BJ (cell line): Measurements from ENCODE around the gene PPM1F. TPM values are rescaled to one million over a fixed set of nuclear protein-coding genes. Genes with fewer than 3 reads are reported as not detected.

Experiments
- CTCF ChIA-PET: fragments of 350-600 bp; formaldehyde crosslinking; extraction: SDS; loops from one replicate; lab custom pipeline; 2021; ENCODE audit warnings: antibody characterized with exemption, inconsistent platforms; lab: Yijun Ruan, JAX
- POLR2A ChIA-PET: fragments of 300-600 bp; sonication (Branson Sonifier 250); formaldehyde crosslinking; extraction: SDS; loops from one replicate; lab custom pipeline; 2021; ENCODE audit warnings: antibody characterized with exemption; lab: Charles Lee
- DNase-seq: peaks from one replicate; pipeline ENCODE4 v3.0.0-alpha.2; 2011; ENCODE audit warnings: low read depth
- H3K27me3 ChIP-seq: 2 replicates; pipeline ENCODE4 v1.6.0; 2011; ENCODE audit warnings: low read length; ENCODE audit not compliant: control insufficient read depth, insufficient read depth
- H3K36me3 ChIP-seq: 2 replicates; pipeline ENCODE4 v1.5.1; 2011; ENCODE audit warnings: low read length; ENCODE audit not compliant: control insufficient read depth, insufficient read depth
- H3K4me3 ChIP-seq: 2 replicates; pipeline ENCODE4 v1.5.1; 2011; ENCODE audit warnings: low read depth, mild to moderate bottlenecking, control low read depth, low read length
- CTCF ChIP-seq: IDR thresholded peaks from 2 replicates; pipeline ENCODE4 v1.5.1; 2011; ENCODE audit warnings: low read depth, mild to moderate bottlenecking, control low read depth, inconsistent platforms, low read length, moderate library complexity; ENCODE audit not compliant: insufficient read depth
- polyA plus RNA-seq: library from polyadenylated mRNA; depleted of rRNA; stranded (reverse); fragments of >200 nt; gene quantifications from 2 replicates; pipeline ENCODE4 v1.2.3, GENCODE V29; 2011

The PPM1F gene
- polyA plus RNA-seq, 1 experiment: 25.3 TPM

- TF ChIP-seq CTCF: no peak
- Histone ChIP-seq H3K36me3 (peaks cover 6% of the 10 kb centered on the region), H3K27me3 (no peaks in the 10 kb centered on the region), H3K4me3 (no peak overlapping the region)
- CTCF ChIA-PET: interaction anchor here (0.9 to 7.3 kb wide), 15 partner anchors 9 to 242 kb away, joined by 3 to 80 read pairs (median 12); partner anchors contain the start of genes PPM1F and YPEL1
- no peak for DNase-seq
- POLR2A ChIA-PET: no interaction called here
Measured at GRCh38 chr22:21939461-21939913, 13.2 kb downstream of the PPM1F start.

GRCh38 chr22:21938906-21939305, 13.7 kb downstream of the PPM1F start:
- H3K4me3 ChIP-seq: no peak overlapping the region
- DNase-seq: no peak
- no peak for TF ChIP-seq CTCF
- ChIA-PET CTCF (interaction anchor here (0.8 to 7.3 kb wide), 26 partner anchors 9 to 241 kb away, joined by 3 to 80 read pairs (median 5); partner anchors contain the start of genes PPM1F and YPEL1), POLR2A (no interaction called here)
- no peaks in the 10 kb centered on the region for H3K27me3 ChIP-seq
- H3K36me3 ChIP-seq: peaks cover 2% of the 10 kb centered on the region; the same call in 1 of the 2 replicates

GRCh38 chr22:21938071-21938822, 14.4 kb downstream of the PPM1F start:
- H3K27me3 ChIP-seq: no peaks in the 10 kb centered on the region
- ChIA-PET CTCF (interaction anchor here (0.6 to 7.3 kb wide), 49 partner anchors 10 to 312 kb away, joined by 3 to 80 read pairs (median 4); partner anchors contain the start of genes PPM1F, TOP3B and YPEL1), POLR2A (interaction anchor here (0.8 kb wide), 1 partner anchor 230 kb away, joined by 14 read pairs; no protein-coding TSS in a partner anchor)
- TF ChIP-seq CTCF: peak; percentile 98
- peak overlapping the region; percentile 47 for H3K4me3 ChIP-seq
- peak; percentile 30 for DNase-seq
- peaks cover 6% of the 10 kb centered on the region for H3K36me3 ChIP-seq

- Histone ChIP-seq H3K36me3 (peaks cover 11% of the 10 kb centered on the region), H3K27me3 (no peaks in the 10 kb centered on the region), H3K4me3 (peak overlapping the region; percentile 47; the same call in 1 of the 2 replicates)
- peak; percentile 87 for DNase-seq
- TF ChIP-seq CTCF: no peak
- ChIA-PET POLR2A (interaction anchor here (0.8 kb wide), 1 partner anchor 230 kb away, joined by 14 read pairs; no protein-coding TSS in a partner anchor), CTCF (interaction anchor here (0.6 to 7.3 kb wide), 42 partner anchors 10 to 312 kb away, joined by 3 to 80 read pairs (median 4); partner anchors contain the start of genes PPM1F and TOP3B)
Measured at GRCh38 chr22:21937821-21938070, 14.9 kb downstream of the PPM1F start.
